COR-L47 (cell line): ENCODE data around the gene CCR5AS.
A peak's percentile ranks its signal among the peaks of the same experiment; 100 is the strongest.
"Not testable (repeated sequence)": the region's sequence is repeated elsewhere in the genome, so short reads cannot be mapped to it uniquely, and the experiment has no call there.

ENCODE experiments used
- DNase-seq: peaks from one replicate; lab custom pipeline; 2025; lab: John Stamatoyannopoulos, UW

The CCR5AS gene

DNA sequence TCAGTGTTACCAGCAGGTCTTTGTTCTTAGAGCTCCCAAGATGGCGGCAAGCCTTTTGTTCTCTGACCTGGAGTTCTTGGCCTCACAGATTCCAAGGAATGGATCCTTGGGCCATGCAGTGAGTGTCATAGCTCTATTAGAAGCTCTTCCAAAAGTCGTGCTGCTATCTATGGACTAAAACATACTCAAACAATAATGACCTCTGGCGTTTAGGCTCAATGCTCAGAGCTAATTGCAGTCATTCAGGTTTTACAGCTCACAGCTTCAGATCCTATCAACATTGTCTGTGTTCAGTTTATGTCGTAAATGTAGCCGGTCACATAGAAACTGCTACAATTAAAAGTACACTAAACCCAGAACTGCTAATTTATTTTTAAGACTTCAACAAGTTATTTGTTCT lies 22.4 kb upstream of the CCR5AS start:
- no peak for DNase-seq

GRCh38 chr3:46427916-46428833 lies 21.3 kb upstream of the CCR5AS start:
- no peak for DNase-seq

GRCh38 chr3:46427404-46427803 lies 20.5 kb upstream of the CCR5AS start:
- not testable (repeated sequence) for DNase-seq

- not testable (repeated sequence) for DNase-seq
Observed at GRCh38 chr3:46426476-46426875, 19.6 kb upstream of the CCR5AS start.

DNA sequence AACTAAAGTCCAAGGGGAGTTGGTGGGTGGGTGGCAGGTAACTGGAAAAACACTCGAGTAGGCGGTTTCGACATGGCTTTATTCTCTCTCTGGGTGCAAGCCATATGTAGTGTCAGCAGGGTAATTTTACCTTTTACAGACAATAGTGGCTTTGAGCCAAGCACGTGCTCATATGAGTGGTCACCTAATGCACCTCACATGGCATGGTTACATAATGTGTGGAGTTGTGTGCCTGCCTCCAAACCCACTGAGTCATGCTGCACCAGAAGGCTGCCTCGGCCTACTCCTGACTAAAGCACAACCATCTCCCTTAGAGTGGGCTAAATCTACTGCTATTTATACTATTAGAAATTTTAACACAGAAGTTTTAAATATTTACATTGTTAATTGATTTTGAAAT lies 16.7 kb upstream of the CCR5AS start:
- DNase-seq: no peak

- no peak for DNase-seq
Observed at GRCh38 chr3:46422617-46423016, 15.8 kb upstream of the CCR5AS start.

DNA sequence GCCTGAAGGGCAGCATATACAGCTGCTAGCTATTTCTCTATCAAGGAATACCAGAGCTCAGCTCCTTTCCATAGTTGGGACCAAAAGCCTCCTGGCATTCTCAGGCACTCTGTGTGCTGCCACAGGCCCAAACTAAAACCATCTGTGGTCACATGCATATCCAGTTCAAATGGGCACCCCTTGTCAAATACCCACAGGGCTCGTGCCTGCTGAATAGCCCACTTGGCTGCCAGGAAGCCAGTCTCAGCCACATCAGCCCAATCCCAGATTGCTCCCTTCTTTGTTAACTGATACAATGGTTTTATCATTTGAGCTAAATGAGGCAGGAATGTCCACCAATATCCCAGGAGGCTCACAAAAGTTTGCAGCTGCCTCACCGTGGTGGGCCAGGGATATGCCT lies 14.1 kb upstream of the CCR5AS start:
- DNase-seq: no peak

GRCh38 chr3:46419816-46420215 lies 12.9 kb upstream of the CCR5AS start:
- DNase-seq: no peak

DNA sequence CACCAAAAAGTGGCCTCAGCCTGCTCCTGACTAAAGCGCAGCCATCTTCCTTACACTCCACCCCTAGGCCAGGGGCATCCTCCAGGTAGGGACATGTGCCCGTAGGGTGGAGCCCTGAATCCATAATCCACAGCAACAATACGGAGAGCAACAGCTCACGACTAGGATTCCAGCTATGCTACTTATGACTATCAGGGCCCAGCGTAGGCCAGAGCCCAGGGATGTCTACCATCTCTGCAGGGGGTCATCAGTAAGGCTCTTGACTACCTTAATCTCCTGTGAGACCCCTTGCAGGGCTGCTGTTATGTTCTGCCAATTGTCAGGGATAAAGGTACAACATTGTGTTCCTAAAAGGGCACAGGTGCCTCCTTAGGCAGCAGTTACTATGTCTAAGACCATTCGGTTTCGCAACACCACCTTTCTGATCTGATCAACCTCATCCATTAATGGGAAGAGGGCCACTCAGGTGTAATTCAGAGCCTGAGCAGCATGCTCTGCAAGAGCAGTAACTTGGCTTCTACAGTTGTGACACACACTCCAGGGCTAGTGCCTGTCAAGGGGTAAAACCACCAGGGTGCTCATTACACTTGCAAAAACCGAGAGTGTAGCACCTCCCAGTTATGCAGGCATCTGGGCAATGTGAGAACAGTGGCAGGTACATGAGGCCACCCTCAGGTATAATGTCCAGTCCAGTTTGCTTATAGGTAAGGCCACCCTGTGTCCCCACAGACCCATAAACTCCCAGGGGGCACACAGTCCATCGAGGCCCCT lies 11.2 kb upstream of the CCR5AS start:
- DNase-seq: no peak

GRCh38 chr3:46416811-46417510 lies 10.1 kb upstream of the CCR5AS start:
- DNase-seq: peak; percentile 23

DNA sequence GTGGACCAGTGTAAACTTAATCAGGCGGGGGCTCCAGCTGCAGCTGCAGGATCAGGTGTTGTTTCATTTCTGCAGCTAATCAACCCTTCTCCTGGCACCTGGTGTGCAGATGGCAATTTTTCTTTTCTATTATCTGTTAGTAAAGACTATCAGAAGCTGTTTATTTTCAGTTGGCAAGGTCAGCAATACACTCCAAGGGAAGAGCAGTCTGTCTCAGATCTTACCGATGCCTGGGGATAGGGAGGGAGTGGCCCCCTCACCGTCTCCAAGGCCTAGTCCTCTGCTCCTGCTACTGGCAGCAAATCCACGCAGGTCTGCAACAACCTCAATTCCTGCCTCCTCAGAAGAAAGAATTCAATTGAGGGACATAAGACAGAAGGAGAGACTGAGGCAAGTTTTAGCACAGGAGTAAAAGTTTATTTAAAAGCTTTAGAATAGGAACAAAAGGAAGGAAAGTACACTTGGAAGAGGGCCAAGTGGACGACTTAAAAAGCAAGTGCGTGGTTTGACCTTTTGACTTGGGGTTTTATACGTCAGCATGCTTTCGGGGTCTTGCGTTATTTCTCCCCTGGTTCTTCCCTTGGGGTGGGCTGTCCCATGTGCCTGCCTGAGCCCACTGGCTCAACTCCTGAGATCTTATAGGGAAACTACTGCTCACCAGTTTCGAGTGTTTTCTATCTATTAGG lies 9.4 kb upstream of the CCR5AS start:
- DNase-seq: peak; percentile 81

DNA sequence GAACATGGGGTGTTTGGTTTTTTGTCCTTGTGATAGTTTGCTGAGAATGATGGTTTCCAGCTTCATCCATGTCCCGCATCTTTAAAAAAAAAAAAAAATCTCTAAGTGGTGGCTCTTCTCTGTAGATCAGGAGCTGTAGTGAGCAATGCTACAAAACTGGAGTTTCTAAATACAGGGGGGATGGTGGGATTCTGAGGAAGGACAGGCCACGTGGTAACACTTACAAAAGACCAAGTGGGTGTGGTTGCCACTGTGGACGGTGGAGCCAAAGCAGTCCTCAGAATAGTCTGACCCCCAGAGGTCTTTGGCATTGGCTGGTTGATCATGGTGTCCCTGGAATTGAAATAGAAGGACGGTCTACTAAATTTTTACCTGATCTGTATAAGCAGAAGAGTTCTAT lies 7.9 kb upstream of the CCR5AS start:
- DNase-seq: no peak

- DNase-seq: no peak
Observed at GRCh38 chr3:46413951-46414350, 7.1 kb upstream of the CCR5AS start.

DNA sequence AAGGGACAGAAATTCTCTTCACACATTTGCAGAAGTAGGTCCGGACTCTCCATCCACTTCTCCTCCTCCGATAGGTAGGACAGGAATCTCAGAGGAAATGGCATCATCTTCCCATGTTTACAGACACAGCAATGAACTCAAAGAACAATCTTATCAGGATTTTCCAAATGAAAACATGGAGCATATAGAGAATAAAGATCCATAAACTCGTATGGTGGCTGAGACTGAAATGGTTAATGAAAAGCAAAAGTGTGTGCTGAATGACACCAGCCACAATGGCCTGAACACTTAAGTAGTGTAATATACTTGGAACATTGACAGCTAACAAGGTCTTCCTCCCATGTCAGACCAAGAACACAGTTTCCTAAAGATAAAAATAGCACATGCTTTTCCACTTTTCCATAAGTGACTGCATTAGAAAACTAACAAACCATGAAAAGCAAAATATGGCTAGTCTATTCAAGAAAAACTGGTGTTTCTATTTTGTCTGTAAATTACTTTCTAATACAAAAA lies 6.0 kb upstream of the CCR5AS start:
- DNase-seq: no peak

GRCh38 chr3:46411271-46411670 lies 4.4 kb upstream of the CCR5AS start:
- DNase-seq: no peak

- no peak for DNase-seq
Observed at GRCh38 chr3:46410669-46411068, 3.8 kb upstream of the CCR5AS start.

- no peak for DNase-seq
Observed at GRCh38 chr3:46409739-46410489, 3.0 kb upstream of the CCR5AS start.

DNA sequence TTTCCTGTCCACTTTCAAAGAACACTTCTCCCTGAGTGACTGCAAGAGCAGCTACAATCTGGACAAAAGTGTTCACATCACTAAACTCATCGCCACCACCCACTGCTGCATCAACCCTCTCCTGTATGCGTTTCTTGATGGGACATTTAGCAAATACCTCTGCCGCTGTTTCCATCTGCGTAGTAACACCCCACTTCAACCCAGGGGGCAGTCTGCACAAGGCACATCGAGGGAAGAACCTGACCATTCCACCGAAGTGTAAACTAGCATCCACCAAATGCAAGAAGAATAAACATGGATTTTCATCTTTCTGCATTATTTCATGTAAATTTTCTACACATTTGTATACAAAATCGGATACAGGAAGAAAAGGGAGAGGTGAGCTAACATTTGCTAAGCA lies 2.0 kb upstream of the CCR5AS start:
- no peak for DNase-seq

GRCh38 chr3:46407970-46408369 lies 1.1 kb upstream of the CCR5AS start:
- DNase-seq: no peak

- DNase-seq: no peak
Observed at GRCh38 chr3:46406443-46406787, 451 bp downstream of the CCR5AS start.
